Body of pancreas (tissue), 4 donors: ENCODE measurements around the gene CLIP2.

Source experiments
- POLR2A ChIP-seq, 3 donors: fragments of 450-650 bp; IDR thresholded peaks; one replicate each; pipeline ENCODE4 v1.6.1; 2016; ENCODE audit warnings: antibody characterized with exemption in 3 of 3, mild to moderate bottlenecking in 2 of 3
- TF ChIP-seq, protein P1 (sequence below), 7 experiments: fragments of 450-650 bp in 4 of 7; fragments of 200-600 bp in 3 of 7; sonication (generic) in 3 of 7; IDR thresholded peaks; one replicate each; pipeline ENCODE4 v1.5.1; 2016 to 2019; ENCODE audit warnings: antibody characterized with exemption in 7 of 7

GRCh38 chr7:74311305-74311744 is 22.1 kb downstream of the CLIP2 start:
- TF ChIP-seq, protein P1, sequence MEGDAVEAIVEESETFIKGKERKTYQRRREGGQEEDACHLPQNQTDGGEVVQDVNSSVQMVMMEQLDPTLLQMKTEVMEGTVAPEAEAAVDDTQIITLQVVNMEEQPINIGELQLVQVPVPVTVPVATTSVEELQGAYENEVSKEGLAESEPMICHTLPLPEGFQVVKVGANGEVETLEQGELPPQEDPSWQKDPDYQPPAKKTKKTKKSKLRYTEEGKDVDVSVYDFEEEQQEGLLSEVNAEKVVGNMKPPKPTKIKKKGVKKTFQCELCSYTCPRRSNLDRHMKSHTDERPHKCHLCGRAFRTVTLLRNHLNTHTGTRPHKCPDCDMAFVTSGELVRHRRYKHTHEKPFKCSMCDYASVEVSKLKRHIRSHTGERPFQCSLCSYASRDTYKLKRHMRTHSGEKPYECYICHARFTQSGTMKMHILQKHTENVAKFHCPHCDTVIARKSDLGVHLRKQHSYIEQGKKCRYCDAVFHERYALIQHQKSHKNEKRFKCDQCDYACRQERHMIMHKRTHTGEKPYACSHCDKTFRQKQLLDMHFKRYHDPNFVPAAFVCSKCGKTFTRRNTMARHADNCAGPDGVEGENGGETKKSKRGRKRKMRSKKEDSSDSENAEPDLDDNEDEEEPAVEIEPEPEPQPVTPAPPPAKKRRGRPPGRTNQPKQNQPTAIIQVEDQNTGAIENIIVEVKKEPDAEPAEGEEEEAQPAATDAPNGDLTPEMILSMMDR (IDR thresholded peaks at IDR 0.05), result no peak
- TF ChIP-seq POLR2A (IDR thresholded peaks at IDR 0.05), result no peak
